Heart left ventricle (tissue), 13 donors: ENCODE data around the gene MBP.
"Not testable (repeated sequence)": the region's sequence is repeated elsewhere in the genome, so short reads cannot be mapped to it uniquely, and the experiment has no call there.

Source experiments
- POLR2A ChIP-seq, 2 donors: fragments of 450-650 bp; IDR thresholded peaks; one replicate each; pipeline ENCODE4 v1.6.1; 2017; ENCODE audit warnings: antibody characterized with exemption in 2 of 2, mild to moderate bottlenecking in 2 of 2, moderate library complexity in 2 of 2
- TF ChIP-seq, protein P1 (sequence below), 12 donors: fragments of 200-600 bp; sonication (generic) in 4 of 12; IDR thresholded peaks; one replicate each; pipeline versions ENCODE4 v1.5.0 to v1.8.0; 2018 to 2022; ENCODE audit warnings: antibody characterized with exemption in 12 of 12, mild to moderate bottlenecking in 5 of 12
- donor health status: ischemic (EF 13 %, LVEDD 7.1; RV severe dilation, severe dysfunction).
- donor health status: DM: no; HTN: yes; CAD: no.
- donor health status: DM: no; HTN: no; CAD: no.
- donor health status: ischemic (EF 25% LVEDD 6.9; RV normal size, moderate dysfunction).
- donor health status: ischemic (EF 25% LVEDD 5.7; RV mildly dilated, moderate dysfunction).
- donor health status: ischemic (EF 35%, LVEDD 5.7; RV mildly dilated, moderate dysfunction).
- donor health status: nonischemic (EF 11% LVEDD 7.7; RV severe dilation, severe dysfunction).
- donor health status: DM: yes; HTN: yes; CAD: no.
- donor health status: PGD.
- donor health status: ischemic (EF 29% LVEDD 5.4; RV normal size, mild dysfunction).
- donor health status: nonischemic (EF 23%, LVEDD 6.1; RV moderate dilation, normal function).

- TF ChIP-seq, protein P1, sequence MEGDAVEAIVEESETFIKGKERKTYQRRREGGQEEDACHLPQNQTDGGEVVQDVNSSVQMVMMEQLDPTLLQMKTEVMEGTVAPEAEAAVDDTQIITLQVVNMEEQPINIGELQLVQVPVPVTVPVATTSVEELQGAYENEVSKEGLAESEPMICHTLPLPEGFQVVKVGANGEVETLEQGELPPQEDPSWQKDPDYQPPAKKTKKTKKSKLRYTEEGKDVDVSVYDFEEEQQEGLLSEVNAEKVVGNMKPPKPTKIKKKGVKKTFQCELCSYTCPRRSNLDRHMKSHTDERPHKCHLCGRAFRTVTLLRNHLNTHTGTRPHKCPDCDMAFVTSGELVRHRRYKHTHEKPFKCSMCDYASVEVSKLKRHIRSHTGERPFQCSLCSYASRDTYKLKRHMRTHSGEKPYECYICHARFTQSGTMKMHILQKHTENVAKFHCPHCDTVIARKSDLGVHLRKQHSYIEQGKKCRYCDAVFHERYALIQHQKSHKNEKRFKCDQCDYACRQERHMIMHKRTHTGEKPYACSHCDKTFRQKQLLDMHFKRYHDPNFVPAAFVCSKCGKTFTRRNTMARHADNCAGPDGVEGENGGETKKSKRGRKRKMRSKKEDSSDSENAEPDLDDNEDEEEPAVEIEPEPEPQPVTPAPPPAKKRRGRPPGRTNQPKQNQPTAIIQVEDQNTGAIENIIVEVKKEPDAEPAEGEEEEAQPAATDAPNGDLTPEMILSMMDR (IDR thresholded peaks at IDR 0.05): not testable (repeated sequence)
- TF ChIP-seq POLR2A (IDR thresholded peaks at IDR 0.05): not testable (repeated sequence)
Measured at GRCh38 chr18:76990343-76991020, 142.1 kb downstream of the MBP start.
